WTC11 (cell line): ENCODE data around the gene FHIP1A. TPM values are rescaled to one million over a fixed set of nuclear protein-coding genes. Genes with fewer than 3 reads are reported as not detected.

Experiments
- ATAC-seq: fragments of 200-7000 bp; cut with Tn5 transposase; 2 replicates; pipeline ENCODE4 v1.10.0; 2021; ENCODE audit warnings: mild to moderate bottlenecking, moderate library complexity
- CTCF ChIA-PET: fragments of 300-600 bp; sonication (Branson Sonifier 250); formaldehyde crosslinking; loops from one replicate; lab custom pipeline; 2021; ENCODE audit warnings: antibody characterized with exemption; lab: Charles Lee
- POLR2A ChIA-PET: fragments of 350-600 bp; sonication (Branson Sonifier 250); formaldehyde crosslinking; loops from one replicate; lab custom pipeline; 2021; ENCODE audit warnings: antibody characterized with exemption; lab: Charles Lee
- DNase-seq: peaks from one replicate; pipeline ENCODE4 v3.0.0; 2021; ENCODE audit warnings: low spot score
- H3K27ac Mint-ChIP-seq: 2 replicates; pipeline ENCODE4 v1.8.0; 2021; ENCODE audit warnings: mixed read lengths
- H3K27me3 Mint-ChIP-seq: 2 replicates; pipeline ENCODE4 v1.8.0; 2021; ENCODE audit warnings: low read depth, mild to moderate bottlenecking, moderate library complexity, mixed read lengths
- H3K36me3 Mint-ChIP-seq: 2 replicates; pipeline ENCODE4 v1.8.0; 2021; ENCODE audit warnings: mixed read lengths
- H3K4me1 Mint-ChIP-seq: 2 replicates; pipeline ENCODE4 v1.8.0; 2022; ENCODE audit warnings: mixed read lengths
- H3K4me3 Mint-ChIP-seq: 2 replicates; pipeline ENCODE4 v1.8.0; 2021; ENCODE audit warnings: mild to moderate bottlenecking, moderate library complexity, mixed read lengths
- H3K9me3 Mint-ChIP-seq: 2 replicates; pipeline ENCODE4 v1.8.0; 2021; ENCODE audit warnings: mixed read lengths
- CBFB ChIP-seq: sonication (generic); formaldehyde crosslinking; IDR thresholded peaks from 2 replicates; pipeline ENCODE4 v1.8.1; 2022; ENCODE audit warnings: mild to moderate bottlenecking, low read depth, missing genetic modification reagents
- CREM ChIP-seq: sonication (generic); formaldehyde crosslinking; IDR thresholded peaks from 2 replicates; pipeline ENCODE4 v1.8.1; 2022; ENCODE audit warnings: mild to moderate bottlenecking, missing genetic modification reagents, moderate library complexity
- FOXJ3 ChIP-seq: sonication (generic); formaldehyde crosslinking; IDR thresholded peaks from 2 replicates; pipeline ENCODE4 v1.9.0; 2021; ENCODE audit warnings: missing genetic modification reagents, mild to moderate bottlenecking, borderline replicate concordance
- FOXK1 ChIP-seq: sonication (generic); formaldehyde crosslinking; IDR thresholded peaks from 2 replicates; pipeline ENCODE4 v1.8.0; 2022; ENCODE audit warnings: mild to moderate bottlenecking, moderate library complexity, missing genetic modification reagents
- NR1H2 ChIP-seq: sonication (generic); formaldehyde crosslinking; IDR thresholded peaks from 2 replicates; pipeline ENCODE4 v1.9.0; 2021; ENCODE audit warnings: mild to moderate bottlenecking, moderate library complexity, missing genetic modification reagents
- NR2C2 ChIP-seq: sonication (generic); formaldehyde crosslinking; IDR thresholded peaks from 2 replicates; pipeline ENCODE4 v1.8.0; 2022; ENCODE audit warnings: mild to moderate bottlenecking, missing genetic modification reagents
- OVOL2 ChIP-seq: fragments of 250-450 bp; sonication (Bioruptor Pico); IDR thresholded peaks from 2 replicates; pipeline ENCODE4 v1.9.0; 2021; ENCODE audit warnings: mild to moderate bottlenecking, borderline replicate concordance
- RELA ChIP-seq: sonication (generic); formaldehyde crosslinking; IDR thresholded peaks from 2 replicates; pipeline ENCODE4 v1.8.1; 2022; ENCODE audit warnings: missing genetic modification reagents, mild to moderate bottlenecking, borderline replicate concordance
- SOX15 ChIP-seq: fragments of 250-450 bp; sonication (Bioruptor Pico); IDR thresholded peaks from 2 replicates; pipeline ENCODE4 v1.9.0; 2021; ENCODE audit warnings: mild to moderate bottlenecking
- TEAD1 ChIP-seq: sonication (generic); formaldehyde crosslinking; IDR thresholded peaks from 2 replicates; pipeline ENCODE4 v1.8.0; 2022; ENCODE audit warnings: mild to moderate bottlenecking, missing genetic modification reagents
- TP53 ChIP-seq: sonication (generic); formaldehyde crosslinking; IDR thresholded peaks from 2 replicates; pipeline ENCODE4 v1.8.1; 2023; ENCODE audit warnings: mild to moderate bottlenecking, missing genetic modification reagents
- ZNF396 ChIP-seq: fragments of 250-450 bp; sonication (Bioruptor Pico); IDR thresholded peaks from 2 replicates; pipeline ENCODE4 v1.8.0; 2021; ENCODE audit warnings: mild to moderate bottlenecking, moderate library complexity, borderline replicate concordance
- ZNF423 ChIP-seq: fragments of 250-450 bp; sonication (Bioruptor Pico); IDR thresholded peaks from 2 replicates; pipeline ENCODE4 v2.1.2; 2022; ENCODE audit warnings: mild to moderate bottlenecking, moderate library complexity
- total RNA-seq: library from RNA; stranded (reverse); gene quantifications from 3 replicates; pipeline ENCODE4 v1.2.3, GENCODE V29; 2021
- TF ChIP-seq, protein P1 (sequence below): sonication (generic); formaldehyde crosslinking; IDR thresholded peaks from 2 replicates; pipeline ENCODE4 v1.8.0; 2023; ENCODE audit warnings: missing genetic modification reagents
- TF ChIP-seq, protein P2 (sequence below): sonication (generic); formaldehyde crosslinking; IDR thresholded peaks from 2 replicates; pipeline ENCODE4 v1.8.0; 2022; ENCODE audit warnings: mild to moderate bottlenecking, missing genetic modification reagents
- TF ChIP-seq, protein P3 (sequence below): sonication (generic); formaldehyde crosslinking; IDR thresholded peaks from 2 replicates; pipeline ENCODE4 v1.8.1; 2023; ENCODE audit warnings: mild to moderate bottlenecking, missing genetic modification reagents
- TF ChIP-seq, protein P4 (sequence below): sonication (generic); formaldehyde crosslinking; IDR thresholded peaks from 2 replicates; pipeline ENCODE4 v1.8.1; 2023; ENCODE audit warnings: mild to moderate bottlenecking, missing genetic modification reagents
- TF ChIP-seq, protein P5 (sequence below): fragments of 250-450 bp; sonication (Bioruptor Pico); IDR thresholded peaks from 2 replicates; pipeline ENCODE4 v1.9.0; 2021; ENCODE audit warnings: mild to moderate bottlenecking, borderline replicate concordance
- TF ChIP-seq, protein P6 (sequence below): sonication (generic); formaldehyde crosslinking; conservative IDR thresholded peaks from 2 replicates; pipeline ENCODE4 v1.8.1; 2022; ENCODE audit warnings: mild to moderate bottlenecking, missing genetic modification reagents

FHIP1A gene
- total RNA-seq, 1 experiment from 2014 or later, result 68.6 TPM

DNA sequence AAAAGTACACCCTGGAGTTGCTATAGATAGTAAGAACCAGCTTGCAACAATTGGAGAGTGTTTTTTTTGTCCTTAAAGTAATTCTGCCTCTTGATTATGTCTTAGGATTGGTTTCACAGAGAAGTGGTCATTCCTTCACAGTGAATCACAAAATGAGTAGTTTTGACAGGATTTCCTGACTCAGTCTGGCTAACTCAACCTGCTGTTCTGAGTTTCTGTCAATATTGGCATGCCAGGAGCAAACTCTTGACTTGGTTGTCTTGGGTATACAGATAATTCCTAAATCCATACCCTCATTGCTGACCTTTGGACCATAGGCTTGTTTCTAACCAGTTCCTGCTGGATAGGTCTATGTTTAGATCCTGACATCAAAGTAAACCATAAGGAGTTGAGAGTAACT lies 9.4 kb downstream of the FHIP1A start:
- peaks cover 4% of the 10 kb centered on the region for H3K9me3 Mint-ChIP-seq
- peaks cover 54% of the 10 kb centered on the region for H3K4me1 Mint-ChIP-seq
- ATAC-seq (no peak), DNase-seq (no peak)
- peaks cover 4% of the 10 kb centered on the region for H3K36me3 Mint-ChIP-seq
- CTCF ChIA-PET, result no interaction called here
- POLR2A ChIA-PET, result no interaction called here
- H3K4me3 Mint-ChIP-seq, result no peak overlapping the region
- TF ChIP-seq, protein P1, sequence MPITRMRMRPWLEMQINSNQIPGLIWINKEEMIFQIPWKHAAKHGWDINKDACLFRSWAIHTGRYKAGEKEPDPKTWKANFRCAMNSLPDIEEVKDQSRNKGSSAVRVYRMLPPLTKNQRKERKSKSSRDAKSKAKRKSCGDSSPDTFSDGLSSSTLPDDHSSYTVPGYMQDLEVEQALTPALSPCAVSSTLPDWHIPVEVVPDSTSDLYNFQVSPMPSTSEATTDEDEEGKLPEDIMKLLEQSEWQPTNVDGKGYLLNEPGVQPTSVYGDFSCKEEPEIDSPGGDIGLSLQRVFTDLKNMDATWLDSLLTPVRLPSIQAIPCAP, result no peak
- TF ChIP-seq SOX15 (CRISPR knock-in tag), result no peak
- TF ChIP-seq, protein P2, sequence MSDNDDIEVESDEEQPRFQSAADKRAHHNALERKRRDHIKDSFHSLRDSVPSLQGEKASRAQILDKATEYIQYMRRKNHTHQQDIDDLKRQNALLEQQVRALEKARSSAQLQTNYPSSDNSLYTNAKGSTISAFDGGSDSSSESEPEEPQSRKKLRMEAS (CRISPR knock-in tag), result no peak
- TF ChIP-seq, protein P3, sequence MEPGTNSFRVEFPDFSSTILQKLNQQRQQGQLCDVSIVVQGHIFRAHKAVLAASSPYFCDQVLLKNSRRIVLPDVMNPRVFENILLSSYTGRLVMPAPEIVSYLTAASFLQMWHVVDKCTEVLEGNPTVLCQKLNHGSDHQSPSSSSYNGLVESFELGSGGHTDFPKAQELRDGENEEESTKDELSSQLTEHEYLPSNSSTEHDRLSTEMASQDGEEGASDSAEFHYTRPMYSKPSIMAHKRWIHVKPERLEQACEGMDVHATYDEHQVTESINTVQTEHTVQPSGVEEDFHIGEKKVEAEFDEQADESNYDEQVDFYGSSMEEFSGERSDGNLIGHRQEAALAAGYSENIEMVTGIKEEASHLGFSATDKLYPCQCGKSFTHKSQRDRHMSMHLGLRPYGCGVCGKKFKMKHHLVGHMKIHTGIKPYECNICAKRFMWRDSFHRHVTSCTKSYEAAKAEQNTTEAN (CRISPR knock-in tag), result no peak
- TF ChIP-seq RELA, result no peak
- no peak for TF ChIP-seq NR2C2
- TF ChIP-seq CREM, result no peak
- no peak for TF ChIP-seq FOXK1 (CRISPR knock-in tag)
- no peak for TF ChIP-seq FOXJ3 (CRISPR knock-in tag)
- TF ChIP-seq, protein P4, sequence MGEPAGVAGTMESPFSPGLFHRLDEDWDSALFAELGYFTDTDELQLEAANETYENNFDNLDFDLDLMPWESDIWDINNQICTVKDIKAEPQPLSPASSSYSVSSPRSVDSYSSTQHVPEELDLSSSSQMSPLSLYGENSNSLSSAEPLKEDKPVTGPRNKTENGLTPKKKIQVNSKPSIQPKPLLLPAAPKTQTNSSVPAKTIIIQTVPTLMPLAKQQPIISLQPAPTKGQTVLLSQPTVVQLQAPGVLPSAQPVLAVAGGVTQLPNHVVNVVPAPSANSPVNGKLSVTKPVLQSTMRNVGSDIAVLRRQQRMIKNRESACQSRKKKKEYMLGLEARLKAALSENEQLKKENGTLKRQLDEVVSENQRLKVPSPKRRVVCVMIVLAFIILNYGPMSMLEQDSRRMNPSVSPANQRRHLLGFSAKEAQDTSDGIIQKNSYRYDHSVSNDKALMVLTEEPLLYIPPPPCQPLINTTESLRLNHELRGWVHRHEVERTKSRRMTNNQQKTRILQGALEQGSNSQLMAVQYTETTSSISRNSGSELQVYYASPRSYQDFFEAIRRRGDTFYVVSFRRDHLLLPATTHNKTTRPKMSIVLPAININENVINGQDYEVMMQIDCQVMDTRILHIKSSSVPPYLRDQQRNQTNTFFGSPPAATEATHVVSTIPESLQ (CRISPR knock-in tag), result no peak
- TF ChIP-seq OVOL2 (CRISPR knock-in tag), result no peak
- TF ChIP-seq NR1H2 (CRISPR knock-in tag), result no peak
- TF ChIP-seq ZNF396 (CRISPR knock-in tag), result no peak
- no peak for TF ChIP-seq TP53 (CRISPR knock-in tag)
- TF ChIP-seq, protein P5, sequence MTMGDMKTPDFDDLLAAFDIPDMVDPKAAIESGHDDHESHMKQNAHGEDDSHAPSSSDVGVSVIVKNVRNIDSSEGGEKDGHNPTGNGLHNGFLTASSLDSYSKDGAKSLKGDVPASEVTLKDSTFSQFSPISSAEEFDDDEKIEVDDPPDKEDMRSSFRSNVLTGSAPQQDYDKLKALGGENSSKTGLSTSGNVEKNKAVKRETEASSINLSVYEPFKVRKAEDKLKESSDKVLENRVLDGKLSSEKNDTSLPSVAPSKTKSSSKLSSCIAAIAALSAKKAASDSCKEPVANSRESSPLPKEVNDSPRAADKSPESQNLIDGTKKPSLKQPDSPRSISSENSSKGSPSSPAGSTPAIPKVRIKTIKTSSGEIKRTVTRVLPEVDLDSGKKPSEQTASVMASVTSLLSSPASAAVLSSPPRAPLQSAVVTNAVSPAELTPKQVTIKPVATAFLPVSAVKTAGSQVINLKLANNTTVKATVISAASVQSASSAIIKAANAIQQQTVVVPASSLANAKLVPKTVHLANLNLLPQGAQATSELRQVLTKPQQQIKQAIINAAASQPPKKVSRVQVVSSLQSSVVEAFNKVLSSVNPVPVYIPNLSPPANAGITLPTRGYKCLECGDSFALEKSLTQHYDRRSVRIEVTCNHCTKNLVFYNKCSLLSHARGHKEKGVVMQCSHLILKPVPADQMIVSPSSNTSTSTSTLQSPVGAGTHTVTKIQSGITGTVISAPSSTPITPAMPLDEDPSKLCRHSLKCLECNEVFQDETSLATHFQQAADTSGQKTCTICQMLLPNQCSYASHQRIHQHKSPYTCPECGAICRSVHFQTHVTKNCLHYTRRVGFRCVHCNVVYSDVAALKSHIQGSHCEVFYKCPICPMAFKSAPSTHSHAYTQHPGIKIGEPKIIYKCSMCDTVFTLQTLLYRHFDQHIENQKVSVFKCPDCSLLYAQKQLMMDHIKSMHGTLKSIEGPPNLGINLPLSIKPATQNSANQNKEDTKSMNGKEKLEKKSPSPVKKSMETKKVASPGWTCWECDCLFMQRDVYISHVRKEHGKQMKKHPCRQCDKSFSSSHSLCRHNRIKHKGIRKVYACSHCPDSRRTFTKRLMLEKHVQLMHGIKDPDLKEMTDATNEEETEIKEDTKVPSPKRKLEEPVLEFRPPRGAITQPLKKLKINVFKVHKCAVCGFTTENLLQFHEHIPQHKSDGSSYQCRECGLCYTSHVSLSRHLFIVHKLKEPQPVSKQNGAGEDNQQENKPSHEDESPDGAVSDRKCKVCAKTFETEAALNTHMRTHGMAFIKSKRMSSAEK (CRISPR knock-in tag), result no peak
- TF ChIP-seq, protein P6, sequence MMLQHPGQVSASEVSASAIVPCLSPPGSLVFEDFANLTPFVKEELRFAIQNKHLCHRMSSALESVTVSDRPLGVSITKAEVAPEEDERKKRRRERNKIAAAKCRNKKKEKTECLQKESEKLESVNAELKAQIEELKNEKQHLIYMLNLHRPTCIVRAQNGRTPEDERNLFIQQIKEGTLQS (CRISPR knock-in tag), result no peak
- no peak for TF ChIP-seq TEAD1 (CRISPR knock-in tag)
- TF ChIP-seq ZNF423 (CRISPR knock-in tag), result no peak
- TF ChIP-seq CBFB (CRISPR knock-in tag), result no peak
- no peaks in the 10 kb centered on the region for H3K27me3 Mint-ChIP-seq
- peak overlapping the region; percentile 54 for H3K27ac Mint-ChIP-seq
